Neural cell (in vitro differentiated cells): Measurements from ENCODE around the gene IKZF2.

Experiments used
- CTCF ChIP-seq: fragments of 450-650 bp; IDR thresholded peaks from 2 replicates; pipeline ENCODE4 v1.5.1; 2014; ENCODE audit warnings: antibody characterized with exemption, mild to moderate bottlenecking, moderate library complexity; ENCODE audit not compliant: poor library complexity, severe bottlenecking
- EP300 ChIP-seq: fragments of 450-650 bp; conservative IDR thresholded peaks from 2 replicates; pipeline ENCODE4 v1.6.1; 2014; ENCODE audit warnings: antibody characterized with exemption, mild to moderate bottlenecking, moderate library complexity; ENCODE audit not compliant: poor library complexity, severe bottlenecking
- EZH2 ChIP-seq: fragments of 200-600, 300-800 bp; shearing (Covaris generic), sonication (generic); IDR thresholded peaks from 2 replicates; pipeline ENCODE4 v1.6.1; 2014; ENCODE audit warnings: antibody characterized with exemption, low read length, borderline replicate concordance, mild to moderate bottlenecking; ENCODE audit not compliant: insufficient read depth, poor library complexity, severe bottlenecking
- MXI1 ChIP-seq: fragments of 450-650 bp; conservative IDR thresholded peaks from 2 replicates; pipeline ENCODE4 v1.6.1; 2014; ENCODE audit warnings: antibody characterized with exemption, mild to moderate bottlenecking; ENCODE audit not compliant: poor library complexity, severe bottlenecking
- POLR2AphosphoS5 ChIP-seq: IDR thresholded peaks from 2 replicates; pipeline ENCODE4 v1.6.1; 2012
- REST ChIP-seq: IDR thresholded peaks from 2 replicates; pipeline ENCODE4 v1.6.1; 2012; ENCODE audit warnings: borderline replicate concordance
- SMC3 ChIP-seq: fragments of 450-650 bp; conservative IDR thresholded peaks from 2 replicates; pipeline ENCODE4 v1.6.1; 2014; ENCODE audit warnings: antibody characterized with exemption, mild to moderate bottlenecking, moderate library complexity; ENCODE audit not compliant: poor library complexity

GRCh38 chr2:213199871-213200270 lies 48.5 kb upstream of the IKZF2 start:
- TF ChIP-seq CTCF (no peak), EZH2 (no peak), EP300 (no peak), SMC3 (no peak), POLR2AphosphoS5 (no peak), REST (no peak), MXI1 (no peak)
